HG02759 (cell line): ENCODE results near the gene ADD2.
"Not testable (repeated sequence)": the region's sequence is repeated elsewhere in the genome, so short reads cannot be mapped to it uniquely, and the experiment has no call there.

Experiments used
- ATAC-seq: cut with Tn5 transposase; IDR thresholded peaks from one replicate; pipeline ENCODE4 v1.9.1; 2021; ENCODE audit warnings: mild to moderate bottlenecking, moderate library complexity; ENCODE audit not compliant: unreplicated experiment

The ADD2 gene

GRCh38 chr2:70767699-70768589 lies at the start of gene ADD2:
TSS of gene ADD2 (minus strand) at chr2:70768200. CDS start at chr2:70706408, 61,792 bp downstream.
- peak; percentile 39 for ATAC-seq

GRCh38 chr2:70817284-70817954 lies 49.4 kb upstream of the ADD2 start:
- no peak for ATAC-seq

- ATAC-seq, result no peak
These were observed 48.7 kb upstream of the ADD2 start for GRCh38 chr2:70816726-70817125.

- ATAC-seq, result no peak
These were observed 41.3 kb upstream of the ADD2 start for GRCh38 chr2:70808983-70809958.

GRCh38 chr2:70807828-70808118 lies 39.8 kb upstream of the ADD2 start:
- ATAC-seq, result no peak

- no peak for ATAC-seq
These were observed 39.3 kb upstream of the ADD2 start for GRCh38 chr2:70807102-70807827.

- ATAC-seq, result no peak
These were observed 38.6 kb upstream of the ADD2 start for GRCh38 chr2:70806620-70807019.

- no peak for ATAC-seq
These were observed 38.0 kb upstream of the ADD2 start for GRCh38 chr2:70806013-70806412.

- no peak for ATAC-seq
These were observed 33.7 kb upstream of the ADD2 start for GRCh38 chr2:70801607-70802263.

GRCh38 chr2:70799706-70800105 lies 31.7 kb upstream of the ADD2 start:
- ATAC-seq, result no peak

- ATAC-seq, result not testable (repeated sequence)
These were observed 30.0 kb upstream of the ADD2 start for GRCh38 chr2:70797996-70798395.

GRCh38 chr2:70797506-70797905 lies 29.5 kb upstream of the ADD2 start:
- no peak for ATAC-seq

GRCh38 chr2:70796262-70796661 lies 28.3 kb upstream of the ADD2 start:
- ATAC-seq, result no peak

- no peak for ATAC-seq
These were observed 27.4 kb upstream of the ADD2 start for GRCh38 chr2:70795164-70795995.

- ATAC-seq, result no peak
These were observed 25.4 kb upstream of the ADD2 start for GRCh38 chr2:70793450-70793849.

- no peak for ATAC-seq
These were observed 22.3 kb upstream of the ADD2 start, which contains the start of gene FIGLA for GRCh38 chr2:70790136-70790828. TSS of gene FIGLA (minus strand) at chr2:70790643. CDS start at chr2:70790638, 5 bp downstream.

GRCh38 chr2:70789304-70790135 lies 21.5 kb upstream of the ADD2 start:
- no peak for ATAC-seq
